Duodenal mucosa (tissue), 2 donors: ENCODE data around the gene SPDYE2.
"Not testable (repeated sequence)": the region's sequence is repeated elsewhere in the genome, so short reads cannot be mapped to it uniquely, and the experiment has no call there.

Experiments
- H3K27ac ChIP-seq: one replicate; pipeline ENCODE4 v1.7.0; 2013; ENCODE audit warnings: low read depth, low read length
- H3K27me3 ChIP-seq, 2 donors: one replicate each; pipeline ENCODE4 v1.7.0; 2013; ENCODE audit warnings: low read length in 2 of 2, control low read depth in 1 of 2; ENCODE audit not compliant: insufficient read depth in 2 of 2, control insufficient read depth in 1 of 2
- H3K36me3 ChIP-seq, 2 donors: one replicate each; pipeline ENCODE4 v1.7.0; 2013; ENCODE audit warnings: low read length in 2 of 2, control low read depth in 1 of 2; ENCODE audit not compliant: insufficient read depth in 2 of 2, control insufficient read depth in 1 of 2
- H3K4me1 ChIP-seq, 2 donors: one replicate each; pipeline ENCODE4 v1.7.0; 2013; ENCODE audit warnings: low read length in 2 of 2, control low read depth in 1 of 2; ENCODE audit not compliant: insufficient read depth in 2 of 2, control insufficient read depth in 1 of 2
- H3K4me3 ChIP-seq, 2 donors: one replicate each; pipeline ENCODE4 v1.7.0; 2013; ENCODE audit warnings: low read length in 2 of 2, low read depth in 1 of 2
- H3K9ac ChIP-seq, 2 donors: one replicate each; pipeline ENCODE4 v1.7.0; 2013; ENCODE audit warnings: low read length in 2 of 2, low read depth in 1 of 2
- H3K9me3 ChIP-seq, 2 donors: one replicate each; pipeline ENCODE4 v1.7.0; 2013; ENCODE audit warnings: low read length in 2 of 2, control low read depth in 1 of 2; ENCODE audit not compliant: control insufficient read depth in 1 of 2

The SPDYE2 gene

DNA sequence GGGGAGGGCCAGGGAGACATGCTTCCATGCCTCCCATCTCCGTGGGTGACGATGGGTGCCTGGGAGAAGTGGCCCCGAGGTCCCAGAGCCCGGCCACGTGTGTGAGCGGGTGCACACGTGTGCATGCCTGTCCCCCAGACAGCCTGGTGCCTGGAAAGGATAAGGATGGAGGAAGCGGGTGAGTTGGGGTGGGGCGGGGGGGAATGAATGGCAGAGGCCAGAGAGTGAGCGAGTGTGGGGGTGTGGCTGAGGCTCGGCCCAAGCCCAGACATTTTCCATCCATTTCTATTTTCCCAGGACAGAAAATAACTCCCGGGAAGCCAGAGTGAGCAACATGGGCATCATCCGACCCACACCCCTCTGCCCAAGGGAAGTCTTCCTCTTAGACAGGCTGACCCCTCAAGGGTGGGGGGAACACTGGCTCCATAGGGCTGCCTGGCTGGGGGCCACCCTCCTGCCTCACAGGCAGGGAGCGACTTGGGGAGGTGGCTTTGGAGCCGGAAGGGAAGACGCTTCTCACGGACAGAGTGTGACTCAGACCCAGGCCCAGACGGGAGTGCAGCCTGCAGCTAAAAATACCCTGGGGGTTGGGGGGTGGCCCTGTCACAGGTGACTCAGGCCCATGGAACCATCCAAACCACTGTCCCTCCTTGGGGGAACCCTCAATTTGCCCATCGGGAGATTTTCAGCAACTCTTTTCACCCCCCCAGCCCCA is 53.6 kb downstream of the SPDYE2 start:
- not testable (repeated sequence) for H3K9me3 ChIP-seq, H3K4me3 ChIP-seq, H3K9ac ChIP-seq, H3K4me1 ChIP-seq, H3K27ac ChIP-seq, H3K27me3 ChIP-seq, H3K36me3 ChIP-seq

DNA sequence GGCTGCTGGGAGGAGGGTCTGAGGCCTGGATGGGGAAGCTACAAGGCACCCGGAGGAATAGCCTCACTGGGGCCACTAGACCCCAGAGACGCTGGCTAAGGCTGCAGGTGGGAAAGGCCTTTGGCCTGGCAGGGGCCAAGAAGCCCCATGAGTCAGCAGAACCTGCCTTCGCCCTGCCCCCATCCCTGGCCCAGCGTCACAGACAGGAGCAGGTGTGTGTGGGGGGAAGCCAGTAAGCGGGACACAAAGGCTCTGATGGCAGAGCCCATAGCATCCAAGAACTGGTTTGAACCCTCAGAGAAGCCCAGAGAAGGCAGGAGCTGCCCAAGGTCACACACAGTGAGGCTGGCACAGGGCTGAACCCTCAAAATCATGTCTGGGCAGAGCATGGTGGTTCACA is 55.8 kb downstream of the SPDYE2 start:
- H3K27ac ChIP-seq, H3K27me3 ChIP-seq, H3K9ac ChIP-seq, H3K36me3 ChIP-seq, H3K4me3 ChIP-seq, H3K4me1 ChIP-seq, H3K9me3 ChIP-seq: not testable (repeated sequence)

DNA sequence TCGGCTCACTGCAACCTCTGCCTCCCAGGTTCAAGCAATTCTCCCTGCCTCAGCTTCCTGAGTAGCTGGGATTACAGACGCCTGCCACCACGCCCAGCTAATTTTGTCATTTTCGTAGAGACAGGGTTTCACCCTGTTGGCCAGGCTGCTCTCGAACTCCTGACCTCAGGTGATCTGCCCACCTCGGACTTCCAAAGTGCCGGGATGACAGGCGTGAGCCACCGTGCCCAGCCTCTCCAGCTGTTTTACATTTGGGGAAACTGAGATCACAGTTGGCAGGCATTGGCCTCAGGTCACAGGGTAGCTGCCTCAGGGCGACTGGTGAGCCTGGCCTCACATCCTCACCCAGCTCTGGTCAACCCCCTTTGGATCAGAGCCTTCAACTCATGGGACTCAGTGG is 58.7 kb downstream of the SPDYE2 start:
- not testable (repeated sequence) for H3K9ac ChIP-seq, H3K27ac ChIP-seq, H3K27me3 ChIP-seq, H3K36me3 ChIP-seq, H3K4me3 ChIP-seq, H3K9me3 ChIP-seq, H3K4me1 ChIP-seq

DNA sequence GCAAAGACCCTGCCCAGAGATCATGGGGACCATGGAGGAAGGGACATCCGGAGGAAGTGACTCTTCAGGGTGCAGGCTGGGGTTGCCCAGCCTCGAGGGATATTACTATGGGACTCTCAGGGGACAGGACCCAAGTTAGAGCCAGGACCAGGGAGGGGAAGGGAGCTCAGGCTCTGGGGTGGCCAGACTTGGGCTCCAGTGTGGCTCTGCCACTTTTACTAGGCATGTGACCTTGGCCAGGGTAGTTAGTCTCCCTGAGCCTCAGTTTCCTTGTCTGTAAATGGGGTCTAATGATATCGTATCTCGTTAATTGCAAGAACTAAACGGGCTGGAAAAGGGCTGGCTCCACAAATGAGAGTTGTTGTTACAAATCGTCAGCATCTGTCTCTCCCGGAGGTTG is 59.4 kb downstream of the SPDYE2 start:
- H3K9ac ChIP-seq, H3K4me3 ChIP-seq, H3K9me3 ChIP-seq, H3K36me3 ChIP-seq, H3K4me1 ChIP-seq, H3K27ac ChIP-seq, H3K27me3 ChIP-seq: not testable (repeated sequence)

DNA sequence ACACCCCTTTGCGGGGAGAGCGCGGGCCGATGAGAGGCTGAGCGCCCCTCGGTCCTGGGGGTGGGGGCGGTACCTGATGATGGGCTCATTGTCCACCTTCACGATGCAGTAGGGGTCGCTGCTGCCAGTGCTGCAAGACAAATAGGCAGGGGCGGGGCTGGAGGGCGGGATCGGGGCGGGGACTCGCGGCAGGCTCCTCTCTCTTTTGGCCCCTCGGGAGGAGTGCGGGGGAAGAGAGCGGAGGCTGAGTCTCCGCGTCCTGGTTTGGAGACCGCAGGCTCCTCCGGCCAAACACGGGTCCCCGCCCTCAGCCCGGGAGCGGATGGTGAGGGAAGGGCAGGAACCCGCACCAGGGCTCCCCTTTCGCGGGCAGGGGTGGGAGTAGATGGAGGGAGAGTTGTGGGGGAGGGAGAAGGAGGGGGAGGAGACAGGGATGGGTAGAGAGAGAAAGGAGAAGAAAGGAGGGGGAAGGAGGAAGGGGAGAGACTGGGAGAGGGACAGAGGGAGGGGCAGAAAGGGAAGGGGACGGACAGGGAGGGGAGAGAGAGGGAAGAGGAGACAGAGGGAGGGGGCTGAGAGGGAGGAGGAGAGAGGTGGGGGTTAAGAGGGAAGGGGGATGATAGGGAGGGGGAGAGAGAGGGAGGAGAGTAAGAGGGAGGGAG is 60.1 kb downstream of the SPDYE2 start:
- not testable (repeated sequence) for H3K36me3 ChIP-seq, H3K27ac ChIP-seq, H3K9ac ChIP-seq, H3K27me3 ChIP-seq, H3K4me1 ChIP-seq, H3K4me3 ChIP-seq, H3K9me3 ChIP-seq

DNA sequence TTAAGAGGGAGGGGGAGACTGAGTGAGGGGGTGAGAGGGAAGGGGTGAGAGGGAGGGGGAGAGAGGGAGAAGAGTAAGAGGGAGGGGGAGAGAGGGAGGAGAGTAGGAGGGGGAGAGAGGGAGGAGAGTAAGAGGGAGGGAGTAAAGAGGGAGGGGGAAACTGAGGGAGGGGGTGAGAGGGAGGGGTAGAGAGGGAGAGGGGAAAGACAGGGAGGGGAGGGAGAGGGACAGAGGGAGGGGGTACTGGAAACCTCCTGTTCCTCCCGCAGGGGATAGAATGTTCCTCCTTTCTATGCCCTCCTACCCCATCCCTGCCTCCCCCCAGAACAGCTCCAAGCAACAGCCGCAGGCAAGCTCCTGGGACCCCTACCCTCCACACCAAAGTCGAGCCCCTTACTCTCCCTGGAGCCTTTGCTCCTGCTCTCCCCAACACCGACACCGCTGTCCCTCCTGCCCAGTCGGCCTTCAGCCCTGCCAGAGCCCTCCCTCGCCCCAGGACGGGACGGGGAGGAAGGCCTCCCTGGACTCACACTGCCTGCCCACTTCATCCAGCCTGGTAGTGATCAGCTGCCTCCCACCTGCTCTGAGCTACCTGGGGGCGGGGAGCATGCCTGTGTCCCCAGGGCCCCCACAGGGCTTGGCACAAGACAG is 60.8 kb downstream of the SPDYE2 start:
- H3K27me3 ChIP-seq, H3K9me3 ChIP-seq, H3K4me3 ChIP-seq, H3K9ac ChIP-seq, H3K4me1 ChIP-seq, H3K27ac ChIP-seq, H3K36me3 ChIP-seq: not testable (repeated sequence)
